HepG2 (cell line): ENCODE measurements around the gene FHIT.

Source experiments
- CHD4 ChIP-seq: fragments of 200-600 bp; sonication (generic); IDR thresholded peaks from 2 replicates; pipeline ENCODE4 v1.7.0; 2017; ENCODE audit warnings: mild to moderate bottlenecking, low read length, borderline replicate concordance
- PCBP1 ChIP-seq: fragments of 200-400 bp; formaldehyde crosslinking; IDR thresholded peaks from 2 replicates; pipeline ENCODE4 v1.6.1; 2017; ENCODE audit warnings: mild to moderate bottlenecking, low read depth, low read length, borderline replicate concordance
- ZNF607 ChIP-seq: sonication (generic); formaldehyde crosslinking; IDR thresholded peaks from 2 replicates; pipeline ENCODE4 v1.5.1; 2020; ENCODE audit warnings: missing genetic modification reagents, mild to moderate bottlenecking, borderline replicate concordance
- ZNF670 ChIP-seq: sonication (generic); formaldehyde crosslinking; IDR thresholded peaks from 2 replicates; pipeline ENCODE4 v1.8.0; 2022; ENCODE audit warnings: mild to moderate bottlenecking, missing genetic modification reagents, borderline replicate concordance
- ZNF768 ChIP-seq: sonication (generic); formaldehyde crosslinking; IDR thresholded peaks from 2 replicates; pipeline ENCODE4 v1.4.0; 2020; ENCODE audit warnings: missing genetic modification reagents
- TF ChIP-seq, protein P1 (sequence below): sonication (generic); formaldehyde crosslinking; IDR thresholded peaks from 2 replicates; pipeline ENCODE4 v1.4.0; 2020; ENCODE audit warnings: missing genetic modification reagents

- TF ChIP-seq ZNF670 (no peak), PCBP1 (no peak), CHD4 (no peak), ZNF607 (CRISPR knock-in tag) (no peak), ZNF768 (no peak)
- TF ChIP-seq, protein P1, sequence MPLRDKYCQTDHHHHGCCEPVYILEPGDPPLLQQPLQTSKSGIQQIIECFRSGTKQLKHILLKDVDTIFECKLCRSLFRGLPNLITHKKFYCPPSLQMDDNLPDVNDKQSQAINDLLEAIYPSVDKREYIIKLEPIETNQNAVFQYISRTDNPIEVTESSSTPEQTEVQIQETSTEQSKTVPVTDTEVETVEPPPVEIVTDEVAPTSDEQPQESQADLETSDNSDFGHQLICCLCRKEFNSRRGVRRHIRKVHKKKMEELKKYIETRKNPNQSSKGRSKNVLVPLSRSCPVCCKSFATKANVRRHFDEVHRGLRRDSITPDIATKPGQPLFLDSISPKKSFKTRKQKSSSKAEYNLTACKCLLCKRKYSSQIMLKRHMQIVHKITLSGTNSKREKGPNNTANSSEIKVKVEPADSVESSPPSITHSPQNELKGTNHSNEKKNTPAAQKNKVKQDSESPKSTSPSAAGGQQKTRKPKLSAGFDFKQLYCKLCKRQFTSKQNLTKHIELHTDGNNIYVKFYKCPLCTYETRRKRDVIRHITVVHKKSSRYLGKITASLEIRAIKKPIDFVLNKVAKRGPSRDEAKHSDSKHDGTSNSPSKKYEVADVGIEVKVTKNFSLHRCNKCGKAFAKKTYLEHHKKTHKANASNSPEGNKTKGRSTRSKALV (CRISPR knock-in tag): no peak
Observed at GRCh38 chr3:60149501-60149900, 1101.8 kb downstream of the FHIT start.
